HG03521 (cell line): ENCODE measurements around the gene MCHR1.
"Not testable (repeated sequence)": the region's sequence is repeated elsewhere in the genome, so short reads cannot be mapped to it uniquely, and the experiment has no call there.

Experiments used
- ATAC-seq: cut with Tn5 transposase; IDR thresholded peaks from one replicate; pipeline ENCODE4 v1.9.1; 2021; ENCODE audit warnings: mild to moderate bottlenecking, moderate library complexity; ENCODE audit not compliant: unreplicated experiment

MCHR1 gene

DNA sequence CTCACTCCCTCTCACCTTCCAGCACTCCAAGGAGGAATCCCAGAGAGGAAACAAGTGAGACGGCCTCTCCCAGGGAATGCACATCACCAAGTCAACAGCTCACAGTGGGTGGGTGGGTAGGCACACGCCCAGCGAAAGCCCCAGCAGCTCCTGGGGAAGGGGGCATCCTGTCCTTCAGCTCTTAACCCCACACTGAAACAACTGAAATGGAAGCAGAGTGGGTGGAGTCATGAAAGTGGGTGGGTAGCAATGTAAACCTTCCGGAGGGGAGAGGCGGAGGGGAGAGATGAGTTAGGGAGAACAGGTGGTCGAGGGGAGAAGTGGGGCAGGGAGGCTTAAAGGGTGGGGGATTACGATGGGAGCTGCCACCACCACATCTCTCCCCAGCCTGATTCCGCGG lies 5.4 kb downstream of the MCHR1 start:
- ATAC-seq = no peak

GRCh38 chr22:40685406-40685805 lies 6.1 kb downstream of the MCHR1 start:
- ATAC-seq = no peak

DNA sequence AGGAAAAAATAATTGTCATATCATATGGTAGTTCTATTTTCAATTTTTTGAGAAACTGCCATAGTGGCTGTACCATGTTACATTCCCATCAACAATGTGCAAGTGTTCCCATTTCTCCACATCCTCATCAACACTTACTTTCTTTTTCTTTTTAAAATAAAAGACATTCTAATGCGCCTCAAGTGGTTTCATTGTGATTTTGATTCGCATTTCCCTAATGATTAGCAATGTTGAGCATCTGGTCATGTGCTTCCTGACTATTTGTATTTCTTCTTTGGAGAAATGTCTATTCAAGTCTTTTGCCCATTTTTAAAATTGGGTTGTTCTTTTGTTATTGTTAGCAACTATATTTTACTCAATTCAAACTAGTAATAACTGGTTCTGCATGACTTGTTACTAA lies 8.4 kb downstream of the MCHR1 start:
- no peak for ATAC-seq

GRCh38 chr22:40690370-40690769 lies 11.1 kb downstream of the MCHR1 start:
- ATAC-seq = no peak

DNA sequence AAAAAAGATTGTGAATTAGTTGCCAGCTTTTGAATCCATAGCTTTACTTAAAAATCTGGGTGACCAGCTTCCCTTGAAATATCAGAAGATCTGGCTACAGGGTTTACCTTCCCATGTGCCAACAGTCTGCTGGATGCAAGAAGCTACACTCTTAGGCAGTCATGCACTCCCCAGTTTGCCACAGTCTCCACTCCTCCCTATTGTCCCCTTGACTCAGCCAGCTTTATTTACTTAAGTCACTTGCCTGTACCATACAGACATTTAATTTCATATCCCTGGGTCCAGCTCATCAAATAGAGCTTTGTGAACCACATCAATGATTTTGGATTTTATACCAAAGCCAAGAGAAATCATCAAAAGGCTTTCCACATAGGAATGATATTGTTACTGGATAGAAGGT lies 12.2 kb downstream of the MCHR1 start:
- ATAC-seq = no peak

- no peak for ATAC-seq
Measured at GRCh38 chr22:40694411-40694810, 15.1 kb downstream of the MCHR1 start.

DNA sequence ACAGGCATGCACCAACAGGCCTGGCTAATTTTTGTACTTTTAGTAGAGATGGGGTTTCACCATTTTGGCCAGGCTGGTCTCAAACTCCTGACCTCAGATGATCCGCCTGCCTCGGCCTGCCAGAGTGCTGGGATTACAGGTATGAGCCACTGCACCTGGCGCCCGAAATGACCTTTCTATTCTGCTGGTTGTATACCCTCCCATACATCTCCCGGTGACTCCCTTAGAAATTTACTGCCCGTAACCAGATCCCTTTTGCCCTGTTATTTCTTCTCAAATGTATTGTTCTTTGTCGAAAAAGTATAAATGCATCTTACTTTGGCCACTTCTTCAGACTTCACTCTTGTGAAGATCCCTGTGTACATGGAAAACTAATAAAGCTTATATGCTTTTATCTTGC lies 22.0 kb downstream of the MCHR1 start:
- ATAC-seq = no peak

GRCh38 chr22:40703174-40703573 lies 23.9 kb downstream of the MCHR1 start:
- ATAC-seq = no peak

DNA sequence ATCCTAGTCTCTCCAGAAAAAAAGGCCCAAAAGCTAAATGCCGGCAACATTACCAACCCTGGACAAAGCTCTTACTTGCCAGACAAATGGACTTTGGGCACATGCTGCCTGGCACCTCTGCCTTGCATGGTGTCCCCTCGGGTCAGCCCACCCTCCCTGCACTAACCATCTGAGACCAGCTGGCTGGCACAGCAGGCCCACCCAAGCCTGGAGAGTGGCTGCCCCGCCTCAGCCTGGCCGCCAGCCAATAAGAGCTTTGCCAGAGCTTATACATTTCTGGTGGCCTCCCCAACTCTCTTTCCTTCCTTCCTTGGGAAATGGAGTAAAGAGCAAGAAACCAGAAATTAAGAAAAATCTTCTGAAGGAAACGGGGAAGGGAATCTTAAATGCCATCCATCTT lies 24.5 kb downstream of the MCHR1 start:
- no peak for ATAC-seq

DNA sequence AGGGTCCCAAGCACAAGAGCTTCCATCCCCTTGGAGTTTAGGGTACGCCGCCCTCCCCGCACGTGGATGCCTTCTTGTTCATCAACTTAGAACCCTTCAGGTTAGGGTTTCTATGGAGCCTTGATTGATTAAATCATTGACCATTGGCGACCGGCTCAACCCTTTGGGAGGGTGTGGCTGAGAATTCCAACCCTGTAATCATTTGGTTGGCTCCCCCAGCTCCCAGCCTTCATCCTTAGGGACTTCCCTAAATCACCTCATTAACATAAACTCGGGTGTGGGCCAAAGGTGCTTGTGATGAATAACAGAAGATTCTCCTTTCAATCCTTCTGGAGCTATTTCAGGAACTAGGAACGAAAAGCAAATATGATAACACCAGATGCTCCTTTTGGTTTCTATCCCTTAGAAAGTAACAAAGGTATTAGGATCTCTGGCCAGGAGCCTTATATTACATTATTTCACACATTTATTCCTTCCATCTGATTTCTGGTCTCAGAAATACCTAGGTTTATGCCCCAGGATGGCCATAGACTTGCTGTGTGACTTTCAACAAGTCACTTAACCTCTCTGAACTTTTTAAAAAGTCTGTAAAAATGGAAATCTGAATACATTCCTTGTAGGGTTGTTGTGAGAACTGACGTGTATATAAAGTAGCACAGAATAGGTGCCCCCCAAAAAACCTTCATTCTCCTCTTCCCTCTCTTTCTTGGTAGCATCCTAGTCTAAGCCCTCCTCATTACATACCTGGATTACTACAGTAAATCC lies 26.8 kb downstream of the MCHR1 start:
- ATAC-seq = no peak

DNA sequence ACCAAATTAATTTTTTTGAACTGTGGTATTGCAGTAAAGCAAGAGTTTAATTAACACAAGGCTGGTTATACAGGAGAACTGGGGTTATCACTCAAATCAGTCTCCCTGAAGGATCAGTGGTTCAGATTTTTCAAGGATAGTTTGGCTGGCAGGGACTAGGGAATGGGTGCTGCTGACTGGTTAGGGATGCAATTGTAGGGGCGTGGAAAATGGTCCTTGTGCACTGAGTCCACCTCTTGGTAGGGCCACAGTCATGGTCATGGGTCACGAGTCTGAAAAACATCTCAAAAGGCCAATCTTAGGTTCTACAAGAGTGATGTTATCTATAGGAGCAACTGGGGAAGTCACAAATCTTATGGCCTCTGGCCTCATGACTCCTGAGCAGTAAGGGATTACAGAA lies 27.9 kb downstream of the MCHR1 start:
- ATAC-seq = no peak

- no peak for ATAC-seq
Measured at GRCh38 chr22:40708177-40708576, 28.9 kb downstream of the MCHR1 start.

DNA sequence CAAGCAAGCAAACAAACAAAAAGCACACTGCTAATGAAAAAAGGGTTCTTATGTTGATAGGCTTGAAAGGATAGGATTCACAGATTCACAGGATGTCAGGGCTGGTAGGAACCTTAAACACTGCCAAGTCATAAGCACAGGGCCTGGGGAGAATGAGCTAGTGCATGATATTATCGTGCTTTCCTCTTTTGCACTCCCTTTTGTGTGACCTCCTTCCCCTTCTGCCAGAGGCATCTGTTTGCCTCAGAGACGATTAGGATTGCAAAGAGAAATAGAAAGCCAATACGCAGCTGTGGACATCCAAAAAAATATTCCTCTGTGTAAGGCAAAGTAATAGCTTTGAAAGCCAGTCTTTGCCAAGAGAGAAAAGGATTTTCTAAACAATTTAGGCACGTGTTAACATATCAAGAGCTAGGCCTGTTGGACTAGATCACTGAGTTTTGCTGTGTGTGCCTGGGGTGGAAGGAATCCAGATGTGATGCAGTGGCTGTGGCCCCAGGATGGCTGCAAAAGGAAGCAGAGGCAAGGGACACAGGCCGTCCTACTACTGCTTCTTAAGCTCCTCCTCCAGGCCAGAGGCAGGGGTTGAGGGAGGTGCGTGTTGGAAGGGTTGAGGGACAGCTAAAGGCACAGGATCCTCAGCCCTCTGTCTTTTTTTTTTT lies 30.6 kb downstream of the MCHR1 start:
- no peak for ATAC-seq

- no peak for ATAC-seq
Measured at GRCh38 chr22:40712311-40712710, 33.0 kb downstream of the MCHR1 start.

DNA sequence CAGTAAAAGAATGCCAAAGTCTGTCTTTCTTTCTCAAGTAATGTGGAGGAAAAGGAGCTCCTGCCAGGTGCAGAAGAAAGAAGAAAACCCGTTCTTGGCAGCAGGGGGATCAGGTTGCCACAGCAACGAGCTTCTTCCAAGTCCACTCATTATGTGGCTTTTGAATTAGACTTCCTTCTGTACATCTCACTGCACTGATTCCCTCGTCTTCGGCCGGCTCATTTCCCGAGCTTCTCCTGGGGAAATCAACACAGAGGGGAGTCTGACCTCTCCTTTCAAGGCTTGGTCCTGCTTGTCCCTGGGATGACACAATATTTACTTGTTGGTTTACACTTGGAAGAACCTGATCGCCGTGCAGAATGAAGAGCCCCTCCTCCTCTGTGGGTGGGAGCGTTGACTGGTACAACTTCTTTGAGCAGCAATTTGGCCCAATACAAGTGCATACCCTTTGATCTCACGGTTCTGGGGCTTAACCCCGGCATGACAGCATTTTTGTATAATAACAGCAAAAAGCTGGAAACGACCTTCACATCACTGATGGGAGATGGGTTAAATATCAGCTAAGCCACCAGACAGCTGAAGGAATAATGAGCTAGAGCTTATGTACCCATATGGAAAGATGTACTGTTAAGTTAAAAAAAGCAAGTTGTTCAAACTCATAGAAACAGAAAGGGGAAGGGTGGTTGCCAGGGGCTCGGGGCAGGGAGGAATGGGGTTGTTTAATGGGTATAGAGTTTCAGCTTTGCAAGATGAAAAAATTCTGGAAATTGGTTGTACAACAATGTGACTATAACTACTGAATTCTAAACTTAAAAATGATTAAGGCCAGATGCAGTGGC lies 35.4 kb downstream of the MCHR1 start:
- ATAC-seq = no peak

DNA sequence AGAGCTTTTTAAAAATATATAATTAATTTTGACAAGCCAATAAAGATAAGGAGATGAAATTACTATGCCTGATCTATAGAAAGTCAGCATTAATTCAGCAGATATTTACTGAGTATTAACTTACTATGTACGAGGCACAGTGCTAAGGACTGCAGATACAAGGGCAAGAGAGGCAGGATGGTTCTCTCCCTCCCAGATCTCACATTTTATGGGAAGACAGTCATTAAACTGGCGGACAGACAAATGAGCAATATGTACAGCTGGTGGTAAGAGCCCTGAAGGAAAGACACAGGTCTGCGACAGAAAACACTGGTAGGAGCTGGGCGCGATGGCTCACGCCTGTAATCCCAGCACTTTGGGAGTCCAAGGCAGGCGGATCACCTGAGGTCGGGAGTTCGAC lies 36.8 kb downstream of the MCHR1 start:
- ATAC-seq = no peak

- not testable (repeated sequence) for ATAC-seq
Measured at GRCh38 chr22:40717657-40718056, 38.4 kb downstream of the MCHR1 start.

DNA sequence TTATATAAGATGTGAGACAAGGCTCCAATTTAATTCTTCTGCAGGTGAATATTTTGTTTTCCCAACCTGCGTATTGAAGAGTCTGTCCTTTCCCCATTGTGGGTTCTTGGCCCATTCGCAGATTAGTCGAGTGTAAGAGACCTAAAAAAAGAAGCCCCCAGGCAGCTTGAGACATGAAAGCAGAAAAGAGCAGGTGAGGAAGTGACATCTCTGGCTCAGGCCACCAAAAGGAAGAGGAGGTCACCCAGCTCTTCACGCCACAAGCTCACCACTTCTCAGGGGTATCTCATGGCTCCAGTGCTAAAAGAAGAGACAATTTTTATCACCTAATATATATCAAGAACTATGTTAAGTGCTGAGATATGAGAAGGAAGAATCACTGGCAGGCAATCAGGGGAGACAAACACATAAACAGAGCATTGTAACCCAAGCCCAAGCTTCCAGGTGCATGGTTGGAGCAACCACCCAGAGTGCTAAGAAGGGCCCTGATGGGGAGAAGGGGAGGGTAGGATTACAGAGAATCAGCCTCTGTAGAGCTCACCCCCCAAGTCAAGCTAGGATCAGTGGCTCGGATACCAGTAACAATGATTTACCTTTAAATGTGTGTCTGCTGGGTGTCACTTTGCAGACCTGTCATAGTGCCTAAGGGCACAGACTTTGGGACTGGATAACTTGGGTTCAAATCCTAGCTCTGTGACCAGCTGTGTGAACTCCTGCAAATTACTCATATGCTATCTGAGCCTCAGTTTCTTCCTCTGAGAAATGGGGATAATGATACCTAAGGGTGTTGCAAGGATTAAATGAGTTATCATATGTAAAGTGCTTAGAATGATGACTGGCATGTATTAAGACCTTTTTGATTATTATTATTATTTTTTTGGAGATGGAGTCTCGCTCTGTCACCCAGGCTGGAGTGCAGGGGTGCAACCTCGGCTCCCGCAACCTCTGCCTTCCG lies 39.2 kb downstream of the MCHR1 start:
- ATAC-seq = no peak

GRCh38 chr22:40719599-40719998 lies 40.3 kb downstream of the MCHR1 start:
- no peak for ATAC-seq

- not testable (repeated sequence) for ATAC-seq
Measured at GRCh38 chr22:40720156-40720537, 40.9 kb downstream of the MCHR1 start.
